Measurements from ENCODE around the gene CORIN. TPM values are rescaled to one million over a fixed set of nuclear protein-coding genes. Genes with fewer than 3 reads are reported as not detected.
"Not testable (repeated sequence)": the region's sequence is repeated elsewhere in the genome, so short reads cannot be mapped to it uniquely, and the experiment has no call there.

CORIN gene
- total RNA-seq, 1 experiment from 2014 or later = 1.2 TPM

DNA sequence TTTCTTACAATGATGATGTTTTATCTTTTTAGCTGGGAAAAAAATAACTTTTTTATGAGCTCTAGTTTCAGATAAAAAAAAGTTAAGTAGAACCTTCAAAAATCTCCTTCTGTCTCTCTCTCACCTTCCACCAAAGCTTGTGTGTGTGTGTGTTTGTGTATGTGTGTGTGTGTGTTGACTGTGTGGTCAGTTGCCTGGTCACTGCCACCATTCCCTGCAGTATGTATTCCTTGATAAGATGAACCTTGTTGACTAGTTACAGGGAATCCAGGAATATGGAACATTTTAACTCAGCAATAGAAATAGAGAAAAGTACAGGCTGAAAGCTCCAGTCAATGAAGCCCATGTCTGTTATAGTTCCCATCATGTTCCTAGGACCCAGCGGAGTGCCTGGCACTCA, 143.5 kb downstream of the CORIN start:
- DNase-seq (ENCODE audit: low read depth) = no peak

DNA sequence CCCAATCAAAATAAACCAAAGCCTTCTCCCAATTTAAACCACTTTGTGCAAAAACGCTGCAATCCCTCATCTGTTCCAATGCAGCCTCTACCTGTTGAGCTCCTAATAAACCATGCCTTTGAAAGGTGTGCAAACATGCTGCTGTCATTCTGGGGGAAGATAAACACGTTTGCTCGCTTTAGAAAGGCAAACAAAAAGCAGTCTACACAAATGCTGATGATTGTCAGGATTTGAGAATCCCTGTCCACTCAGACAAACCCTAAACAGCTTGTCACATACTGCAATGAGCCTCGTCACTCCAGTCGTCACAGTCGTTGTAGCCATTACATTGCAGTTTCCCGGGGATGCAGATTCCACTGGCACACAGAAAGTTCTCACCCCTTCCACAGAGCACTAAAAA, 145.2 kb downstream of the CORIN start:
- DNase-seq (ENCODE audit: low read depth) = no peak

DNA sequence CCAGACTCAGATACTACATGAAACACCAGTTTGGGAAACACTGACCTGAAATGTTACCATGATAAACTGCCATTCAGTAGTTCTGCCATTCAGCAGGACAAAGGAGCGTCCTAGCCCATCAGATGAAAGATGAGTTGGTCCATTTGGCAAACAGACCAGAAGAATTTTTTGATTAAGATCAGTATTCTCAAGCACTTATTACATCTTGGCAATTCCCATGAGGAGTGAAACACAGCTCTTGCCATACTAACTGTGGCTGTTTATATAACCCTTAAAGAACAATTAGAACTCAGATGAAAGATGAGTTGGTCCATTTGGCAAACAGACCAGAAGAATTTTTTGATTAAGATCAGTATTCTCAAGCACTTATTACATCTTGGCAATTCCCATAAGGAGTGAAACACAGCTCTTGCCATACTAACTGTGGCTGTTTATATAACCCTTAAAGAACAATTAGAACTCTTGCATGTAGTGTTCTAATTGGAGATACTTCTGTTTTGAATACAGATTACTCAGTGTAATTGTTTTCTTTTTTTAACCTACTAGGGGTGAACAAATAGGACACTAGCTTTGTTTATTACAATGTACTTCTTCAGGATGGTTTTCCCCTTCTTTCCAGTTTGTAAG, 146.0 kb downstream of the CORIN start:
- not testable (repeated sequence) for DNase-seq (ENCODE audit: low read depth)

DNA sequence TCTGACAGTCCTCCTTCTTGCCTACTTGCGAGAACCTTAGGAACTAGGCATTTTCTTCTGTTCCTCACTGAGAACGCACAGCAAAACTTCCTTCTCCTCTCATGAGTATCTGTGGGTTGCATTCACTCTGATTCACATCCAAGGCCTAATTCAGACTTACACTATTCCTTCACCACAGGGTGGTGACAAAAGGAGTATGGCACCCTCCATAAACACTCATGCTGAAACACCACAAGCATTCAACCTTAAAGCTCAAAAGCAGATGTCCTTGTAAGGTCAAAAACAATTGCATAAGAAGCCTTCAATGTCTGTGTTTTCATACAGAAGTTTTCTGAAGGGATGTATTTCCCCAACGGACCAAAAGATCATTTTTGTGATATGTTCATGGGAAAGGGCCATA, 147.3 kb downstream of the CORIN start:
- DNase-seq (ENCODE audit: low read depth) = no peak

DNA sequence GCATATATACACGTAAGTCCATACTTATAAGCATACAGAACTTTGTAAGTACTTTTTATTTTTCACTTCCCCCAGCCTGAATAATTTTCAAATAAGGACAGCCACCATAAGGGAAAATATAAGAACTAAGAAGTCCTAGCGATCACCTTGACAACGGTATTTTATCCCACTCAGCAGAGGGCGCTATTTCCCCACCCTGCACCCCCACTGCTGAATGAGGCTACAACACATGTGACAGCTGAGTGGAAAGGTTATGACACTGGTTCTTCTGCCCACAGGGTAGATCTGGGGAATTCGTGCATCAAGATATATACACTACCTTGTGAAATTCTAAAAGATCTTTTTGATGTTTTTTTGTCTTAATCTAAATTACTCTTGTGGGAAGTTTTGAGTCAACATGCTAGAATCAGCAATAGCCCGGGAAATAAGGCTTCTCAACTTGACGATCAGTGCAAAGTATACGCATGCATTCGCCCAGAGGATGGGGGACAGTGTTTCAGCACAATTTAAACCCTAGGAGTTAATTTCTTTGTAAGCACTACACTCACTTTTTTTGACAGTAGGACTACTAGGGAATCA, 151.5 kb downstream of the CORIN start:
- peak; percentile 67 for DNase-seq (ENCODE audit: low read depth)

DNA sequence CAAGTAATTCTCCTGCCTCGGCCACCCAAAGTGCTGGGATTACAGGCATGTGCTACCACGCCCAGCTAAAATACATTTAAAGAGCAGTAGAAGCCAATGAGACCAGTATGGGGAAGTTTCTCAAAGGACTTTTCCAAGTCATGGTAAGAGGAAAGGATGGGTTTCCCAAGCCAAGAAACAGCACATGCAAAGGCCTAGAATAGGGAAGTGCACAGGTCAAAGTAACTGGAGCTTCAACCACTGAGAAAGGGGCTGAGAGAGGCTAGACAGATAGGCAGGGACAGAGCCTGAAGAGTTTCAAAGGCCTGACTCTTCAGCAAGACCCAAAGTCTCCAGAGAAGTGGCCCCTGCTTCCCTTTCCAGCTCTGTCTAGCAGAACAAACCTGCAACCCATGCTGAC, 162.1 kb downstream of the CORIN start:
- DNase-seq (ENCODE audit: low read depth) = no peak

DNA sequence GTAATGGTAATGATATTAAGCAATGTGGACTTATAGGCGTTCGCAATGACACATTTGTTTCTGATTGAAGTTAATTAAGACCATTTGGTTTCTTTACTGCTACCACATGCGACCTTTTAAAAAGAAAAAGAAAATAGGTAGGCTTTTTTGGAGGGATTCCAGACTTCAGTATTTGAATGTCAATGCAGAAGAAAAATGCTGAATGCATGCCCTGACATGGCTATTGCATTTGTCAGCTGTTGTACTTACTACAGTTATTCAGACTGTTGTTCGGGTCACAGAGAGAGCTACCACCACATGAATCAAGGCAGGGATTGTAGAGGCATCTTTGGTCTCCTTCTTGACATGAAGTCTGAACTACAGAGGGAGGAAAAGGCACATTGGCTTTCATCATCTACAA, 163.7 kb downstream of the CORIN start:
- no peak for DNase-seq (ENCODE audit: low read depth)

DNA sequence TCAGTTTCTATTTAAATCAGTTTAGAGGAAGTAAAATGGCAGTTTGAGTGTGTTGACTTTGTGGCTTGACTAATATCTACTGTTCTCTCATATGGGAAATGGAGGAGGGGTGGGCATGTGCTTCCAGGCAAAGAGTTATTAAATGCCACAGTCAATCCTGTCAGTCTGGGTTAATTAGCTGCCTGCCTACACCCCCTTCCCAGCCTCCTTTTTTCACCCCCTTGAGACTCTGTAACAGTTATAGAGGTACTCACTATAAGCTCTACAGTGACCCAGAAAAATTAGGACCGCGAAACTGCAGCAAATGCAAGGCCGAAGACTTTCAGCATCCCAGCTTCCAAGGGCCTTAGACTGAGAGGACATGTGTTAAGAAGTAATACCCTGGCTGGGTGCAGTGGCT, 165.2 kb downstream of the CORIN start:
- DNase-seq (ENCODE audit: low read depth) = no peak

DNA sequence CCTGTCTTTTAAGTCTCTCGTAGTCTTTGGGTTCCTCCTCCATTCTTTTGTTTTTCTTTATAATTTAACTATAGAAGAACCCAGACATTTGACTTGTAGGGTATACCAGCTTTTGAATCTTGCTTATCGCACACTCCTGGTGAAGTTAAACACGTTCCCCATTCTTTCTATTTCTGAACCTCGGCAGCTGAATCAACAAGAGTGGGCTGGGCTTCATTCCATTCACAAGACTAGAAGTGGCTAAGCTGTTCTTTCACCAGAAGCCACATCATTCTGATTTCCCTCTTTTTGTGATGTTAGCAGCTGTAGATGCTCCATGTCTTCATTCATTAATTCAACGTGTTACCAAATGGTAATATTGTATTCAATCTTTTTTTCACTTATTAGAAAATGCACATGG, 167.9 kb downstream of the CORIN start:
- DNase-seq (ENCODE audit: low read depth) = peak; percentile 92

DNA sequence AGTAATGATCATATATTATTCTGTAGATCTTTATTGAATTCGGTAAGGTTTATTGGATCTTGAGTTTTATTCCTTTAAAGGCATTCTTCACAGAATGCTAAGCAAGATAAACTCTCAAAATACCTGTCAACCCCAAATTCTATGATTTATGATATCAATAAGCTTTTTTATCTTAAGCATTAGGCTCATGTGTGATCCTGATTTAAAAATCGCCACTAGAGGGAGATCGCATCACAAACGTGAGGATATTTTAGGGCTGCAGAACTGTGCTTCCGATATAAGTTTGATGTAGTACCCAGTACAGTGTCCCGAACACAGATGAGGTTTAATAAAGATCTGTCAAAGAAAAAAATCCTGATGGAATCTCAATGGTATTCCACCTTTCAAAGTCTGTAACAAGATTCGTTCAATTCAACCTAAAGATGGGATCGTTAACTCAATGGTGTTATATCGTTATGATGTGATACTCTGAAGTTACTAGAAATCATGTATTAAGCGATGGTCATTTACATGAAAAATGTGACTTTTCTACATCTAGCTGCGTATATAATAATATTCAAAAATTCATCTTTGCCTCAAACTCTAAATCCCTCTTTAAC, 169.0 kb downstream of the CORIN start:
- DNase-seq (ENCODE audit: low read depth) = peak; percentile 82

DNA sequence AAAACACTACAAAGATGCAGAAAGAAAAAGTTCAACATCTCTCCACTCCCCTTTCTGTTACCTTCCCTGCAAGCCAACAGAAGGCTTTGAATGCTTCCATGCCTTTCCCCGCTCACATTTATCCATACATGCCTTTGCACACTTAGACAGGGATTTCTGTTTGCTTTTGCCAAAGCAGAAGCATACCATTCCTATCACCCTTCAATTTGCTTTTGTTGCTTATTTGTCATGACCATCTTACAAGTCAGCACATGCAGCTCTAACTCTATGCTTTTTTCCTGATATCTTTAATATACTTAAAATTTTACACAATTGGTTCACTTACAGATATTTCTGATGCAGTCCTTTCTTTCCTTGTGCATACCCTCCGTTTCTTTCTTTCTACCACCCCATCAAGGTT, 169.6 kb downstream of the CORIN start:
- no peak for DNase-seq (ENCODE audit: low read depth)

DNA sequence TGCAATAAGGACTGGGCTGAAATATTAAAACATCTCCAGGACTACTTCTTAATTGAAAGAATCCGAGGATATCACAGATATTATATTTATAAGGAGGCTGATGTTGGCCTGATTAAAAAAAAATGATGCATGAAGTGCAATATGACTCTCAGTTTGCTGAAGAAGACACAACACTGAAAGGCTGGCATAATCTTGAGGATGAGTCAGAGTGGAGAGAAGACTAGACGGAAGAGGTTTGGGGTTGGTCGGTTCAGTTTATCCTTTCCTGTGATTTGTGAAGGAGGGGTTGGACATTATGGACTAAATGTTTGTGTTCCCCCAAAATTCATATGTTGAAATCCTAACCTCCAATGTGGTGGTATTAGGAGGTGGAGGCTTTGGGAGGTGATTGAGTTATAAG, 170.3 kb downstream of the CORIN start:
- peak; percentile 81 for DNase-seq (ENCODE audit: low read depth)

DNA sequence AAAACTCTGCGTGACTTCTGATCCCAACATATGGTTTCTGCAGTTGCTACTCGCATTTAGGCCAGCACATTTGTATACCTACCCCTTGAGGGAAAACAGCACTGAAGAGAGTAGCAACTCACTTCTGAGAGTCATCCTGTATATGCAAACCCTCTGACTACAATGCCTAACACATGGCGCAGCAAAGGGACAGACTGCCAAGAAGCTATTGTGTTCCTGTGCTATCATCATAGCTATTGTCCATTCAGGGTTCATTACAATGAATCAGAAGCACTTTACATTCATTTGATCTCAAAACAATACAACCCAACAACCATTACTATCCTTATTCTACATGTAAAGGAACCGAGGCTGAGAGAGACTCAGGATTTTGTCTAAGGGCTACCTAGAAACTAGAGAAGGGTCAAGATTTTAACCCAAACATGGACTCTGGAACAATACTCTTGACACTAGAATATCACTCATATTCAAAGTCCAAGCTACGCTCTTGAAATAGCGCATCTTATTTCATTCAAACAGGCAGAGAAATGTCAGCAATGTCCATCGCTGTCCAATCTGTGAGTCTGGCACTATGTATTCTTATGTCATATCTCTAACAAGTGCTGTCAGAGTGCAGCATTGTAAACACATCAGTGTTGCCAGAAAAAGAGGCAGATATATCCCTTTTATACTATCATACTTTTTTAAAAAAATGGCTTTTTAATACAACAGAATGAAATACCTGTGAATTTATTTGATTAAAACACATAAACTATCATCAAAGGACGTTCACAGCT, 173.6 kb downstream of the CORIN start:
- DNase-seq (ENCODE audit: low read depth) = no peak

DNA sequence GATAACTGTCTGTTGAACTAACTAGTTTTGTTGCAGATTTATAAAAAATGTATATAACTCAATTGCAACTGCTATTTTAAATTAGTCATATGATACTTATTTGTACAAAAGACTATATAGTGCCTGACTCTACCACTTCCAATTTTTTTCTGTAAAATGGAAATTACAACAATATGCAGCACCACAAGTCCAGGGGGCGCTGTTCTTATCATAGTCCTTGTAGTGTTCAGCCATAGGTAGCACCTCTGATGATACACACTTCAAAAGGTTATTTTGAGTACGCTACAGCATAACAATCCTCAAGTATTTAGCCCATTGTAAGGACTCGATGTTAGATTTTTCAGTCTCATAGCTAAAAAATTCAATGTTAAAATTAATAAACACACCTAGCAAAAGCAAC, 174.9 kb downstream of the CORIN start:
- DNase-seq (ENCODE audit: low read depth) = no peak

DNA sequence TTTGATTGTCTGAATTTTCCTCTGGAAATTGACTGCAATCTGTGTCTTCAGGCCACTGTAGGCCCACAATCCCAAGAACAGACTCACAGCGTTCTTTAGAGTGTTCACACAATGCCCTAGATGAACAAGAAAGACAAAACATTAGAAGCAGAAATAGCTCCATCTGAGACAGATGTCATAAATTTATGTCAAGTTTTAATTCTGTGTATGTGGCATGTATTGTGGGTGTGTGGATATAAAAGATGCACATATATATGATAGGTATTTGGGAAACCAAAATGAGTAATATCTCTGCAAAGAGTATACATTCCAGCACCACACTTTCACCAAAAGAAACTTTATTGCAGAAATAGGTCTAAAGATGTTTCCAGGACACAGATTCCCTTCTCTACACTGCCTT, 176.1 kb downstream of the CORIN start:
- DNase-seq (ENCODE audit: low read depth) = no peak

DNA sequence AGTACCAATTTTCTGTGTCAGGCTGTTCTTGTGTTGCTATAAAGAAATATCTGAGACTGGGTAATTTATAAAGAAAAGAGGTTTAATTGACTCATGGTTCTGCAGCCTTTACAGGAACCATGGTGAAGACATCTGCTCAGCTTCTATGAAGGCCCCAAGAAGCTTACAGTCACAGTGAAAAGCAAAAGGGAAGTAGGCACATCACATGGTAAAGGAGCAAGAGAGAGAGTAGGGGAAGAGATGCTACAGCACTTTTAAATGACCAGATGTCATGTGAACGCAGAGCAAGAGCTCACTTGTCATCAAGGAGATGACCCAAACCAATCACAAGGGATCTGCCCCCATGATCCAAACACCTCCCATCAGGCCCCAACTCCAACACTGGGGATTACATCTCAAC, 178.5 kb downstream of the CORIN start:
- no peak for DNase-seq (ENCODE audit: low read depth)

DNA sequence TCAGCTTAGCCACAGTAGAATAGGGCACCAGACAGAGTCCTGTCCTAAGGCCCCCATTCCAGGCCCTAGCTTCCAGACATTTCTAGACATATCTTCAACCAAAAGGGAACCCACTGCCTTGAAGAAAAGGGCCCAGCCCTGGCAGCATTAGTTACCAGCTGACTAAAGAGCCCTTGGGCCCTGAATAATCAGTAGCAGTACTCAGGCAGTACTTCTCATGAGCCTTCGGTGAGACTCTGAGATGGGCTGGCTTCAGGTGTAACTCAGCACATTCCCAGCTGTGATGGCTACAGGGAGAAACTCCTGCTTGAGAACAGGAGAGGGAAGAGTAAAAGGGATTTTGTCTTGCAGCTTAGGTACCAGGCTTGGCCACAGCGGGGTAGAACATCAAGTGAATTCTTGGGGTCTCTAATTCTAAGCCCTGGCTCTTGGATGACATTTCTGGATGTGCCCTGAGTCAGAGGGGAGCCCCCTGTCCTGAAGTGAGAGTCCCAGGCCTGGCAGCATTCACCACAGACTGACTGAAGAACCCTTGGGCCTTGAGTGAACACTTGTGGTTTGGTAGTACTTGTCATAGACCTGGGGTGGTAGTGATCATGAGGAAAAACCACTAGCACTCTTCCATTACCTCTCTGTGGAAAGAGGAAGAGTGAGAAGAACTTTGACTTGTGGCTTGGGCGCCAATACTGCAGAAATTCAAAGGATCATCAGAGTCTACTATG, 182.7 kb downstream of the CORIN start:
- DNase-seq (ENCODE audit: low read depth) = no peak

DNA sequence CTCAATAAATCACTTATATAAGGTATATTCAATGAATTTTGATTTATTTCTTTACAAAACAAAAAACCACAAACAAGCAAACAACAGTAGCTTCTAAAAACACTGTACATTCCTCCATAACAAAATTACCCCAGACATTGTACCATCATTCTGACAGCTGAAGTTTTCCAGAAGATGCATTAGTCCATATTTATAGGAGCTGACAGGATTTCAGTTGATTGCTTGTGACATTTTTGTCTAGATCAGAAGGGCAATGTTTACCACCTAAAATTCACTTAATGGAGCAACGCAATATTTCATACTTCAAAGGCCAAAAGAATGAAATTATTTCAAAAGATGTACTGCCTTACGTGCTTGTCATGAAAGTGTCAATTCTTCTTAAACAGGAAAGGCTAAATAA, 185.8 kb downstream of the CORIN start:
- no peak for DNase-seq (ENCODE audit: low read depth)

DNA sequence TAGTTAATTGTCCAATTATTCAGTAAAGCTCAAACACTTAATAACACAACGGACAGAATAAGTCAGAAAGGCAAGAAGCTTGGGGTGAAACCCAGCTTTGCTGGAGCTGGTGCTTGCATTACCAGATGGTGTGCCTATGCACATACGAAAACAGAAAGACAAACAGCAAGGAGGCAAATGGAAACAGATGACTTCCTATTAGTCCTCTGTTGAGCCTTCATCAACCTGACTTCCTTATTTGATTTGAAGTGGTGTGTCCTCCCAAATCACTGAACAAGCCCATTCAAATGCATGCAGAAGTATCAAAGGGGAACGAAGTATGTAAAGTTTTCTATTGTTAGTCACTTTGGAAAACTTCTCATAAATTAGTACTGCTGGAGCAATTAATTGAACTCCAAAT, 186.6 kb downstream of the CORIN start:
- DNase-seq (ENCODE audit: low read depth) = no peak

DNA sequence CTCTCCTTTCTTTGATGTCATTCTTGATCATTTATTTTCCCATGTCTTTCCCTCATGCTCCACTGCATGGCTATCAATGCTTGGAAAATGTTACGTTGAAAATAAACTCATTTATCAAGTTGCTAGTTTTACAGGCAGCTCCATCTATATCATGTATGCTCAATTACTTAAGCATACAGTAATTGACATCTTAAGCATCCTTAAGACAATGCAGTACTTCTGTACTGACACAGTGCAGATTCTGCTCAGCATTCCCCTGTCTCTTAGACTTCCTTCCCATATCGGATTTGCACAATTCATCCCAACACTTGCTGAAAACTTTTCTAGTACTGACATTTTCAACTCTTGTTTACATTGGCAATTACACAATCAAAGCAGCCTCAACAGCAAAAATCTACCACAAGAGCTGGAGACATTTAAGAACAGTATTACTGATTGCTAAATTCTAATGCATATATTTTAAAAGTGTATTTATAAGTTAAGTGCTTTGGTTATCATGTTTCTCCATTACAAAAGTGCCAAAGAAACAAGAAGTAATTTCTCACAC, 187.2 kb downstream of the CORIN start:
- peak; percentile 41 for DNase-seq (ENCODE audit: low read depth)

DNA sequence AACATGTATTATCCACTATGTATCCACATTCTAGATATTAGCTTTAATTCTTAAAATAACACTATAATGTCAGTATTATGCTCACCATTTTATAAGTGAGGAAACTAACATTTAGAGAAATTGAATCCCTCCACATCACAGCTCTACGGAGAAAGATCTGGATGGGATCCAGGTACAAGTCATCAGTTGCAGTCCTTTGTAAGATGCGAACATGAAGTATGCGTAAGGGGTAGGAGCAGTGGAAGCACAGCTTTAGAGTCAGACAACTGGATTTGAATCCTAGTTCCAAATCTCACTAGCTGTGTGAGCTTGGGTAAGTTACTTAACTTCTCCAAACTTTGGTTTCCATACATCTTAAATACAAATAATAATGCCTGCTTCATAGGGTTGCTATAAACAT, 190.3 kb downstream of the CORIN start:
- DNase-seq (ENCODE audit: low read depth) = no peak

DNA sequence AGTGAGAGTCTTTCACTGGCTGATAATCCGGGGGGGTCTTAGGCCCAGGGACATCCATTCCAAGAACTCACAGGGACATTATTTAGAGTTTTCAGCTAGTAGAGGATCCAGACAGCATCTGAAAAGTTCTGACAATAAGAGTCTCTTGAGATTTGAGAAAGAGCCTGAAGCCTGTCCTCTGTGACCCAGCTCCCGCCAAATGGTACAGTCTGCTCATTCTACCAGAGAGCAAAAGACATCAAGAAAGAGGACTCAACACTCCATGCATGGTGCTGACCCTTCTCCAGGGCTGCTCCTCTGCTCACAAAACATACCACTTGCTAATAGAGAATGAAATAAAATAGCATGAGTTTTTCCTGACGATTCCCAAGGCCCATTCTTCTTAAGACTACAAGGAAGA, 190.8 kb downstream of the CORIN start:
- no peak for DNase-seq (ENCODE audit: low read depth)
